Osteoblast (primary cell): ENCODE measurements around the gene DPM1. TPM values are rescaled to one million over a fixed set of nuclear protein-coding genes. Genes with fewer than 3 reads are reported as not detected.

Experiments
- DNase-seq: peaks from one replicate; pipeline ENCODE4 v3.0.0; 2011; ENCODE audit warnings: low spot score, mixed read lengths; ENCODE audit not compliant: insufficient read length; ENCODE audit errors: missing footprints
- H2AFZ ChIP-seq: 2 replicates; pipeline ENCODE4 v1.6.0; 2011; ENCODE audit warnings: mild to moderate bottlenecking, low read length
- H3K27ac ChIP-seq: 2 replicates; pipeline ENCODE4 v1.5.1; 2011; ENCODE audit warnings: mild to moderate bottlenecking, low read depth, low read length, moderate library complexity
- H3K27me3 ChIP-seq: 2 replicates; pipeline ENCODE4 v1.6.0; 2012; ENCODE audit warnings: mild to moderate bottlenecking, control low read depth, inconsistent platforms, low read length, moderate library complexity; ENCODE audit not compliant: insufficient read depth
- H3K36me3 ChIP-seq: 2 replicates; pipeline ENCODE4 v1.5.1; 2011; ENCODE audit warnings: mild to moderate bottlenecking, low read length, control low read depth, moderate library complexity; ENCODE audit not compliant: insufficient read depth
- H3K4me1 ChIP-seq: 2 replicates; pipeline ENCODE4 v1.5.1; 2011; ENCODE audit warnings: mild to moderate bottlenecking, low read length, control low read depth, moderate library complexity; ENCODE audit not compliant: insufficient read depth
- H3K4me2 ChIP-seq: 2 replicates; pipeline ENCODE4 v1.6.0; 2011; ENCODE audit warnings: mild to moderate bottlenecking, low read length; ENCODE audit not compliant: insufficient read depth
- H3K4me3 ChIP-seq: fragments of 200-600 bp; sonication (generic); 3 replicates; pipeline ENCODE4 v1.5.1; 2012; ENCODE audit warnings: mild to moderate bottlenecking, low read length, inconsistent platforms; ENCODE audit not compliant: insufficient read depth
- H3K79me2 ChIP-seq: 2 replicates; pipeline ENCODE4 v1.6.0; 2012; ENCODE audit warnings: mild to moderate bottlenecking, low read length, control low read depth, inconsistent platforms; ENCODE audit not compliant: insufficient read depth
- H3K9me3 ChIP-seq: 2 replicates; pipeline ENCODE4 v1.5.1; 2011; ENCODE audit warnings: low read depth, low read length, control low read depth
- H4K20me1 ChIP-seq: 2 replicates; pipeline ENCODE4 v1.6.0; 2012; ENCODE audit warnings: mild to moderate bottlenecking, low read length, control low read depth; ENCODE audit not compliant: insufficient read depth
- CTCF ChIP-seq: IDR thresholded peaks from 2 replicates; pipeline ENCODE4 v1.5.1; 2011; ENCODE audit warnings: mild to moderate bottlenecking, low read depth, low read length, moderate library complexity; ENCODE audit errors: extremely low read depth
- total RNA-seq: library from RNA; depleted of rRNA; stranded (reverse); fragments of >200 nt; gene quantifications from 2 replicates; pipeline ENCODE4 v1.2.3, GENCODE V29; 2012

DPM1 gene
- total RNA-seq, 1 donor = 53.2 TPM

- Histone ChIP-seq H3K4me2 (no peak overlapping the region), H3K4me1 (no peaks in the 10 kb centered on the region), H3K36me3 (peaks cover 2% of the 10 kb centered on the region), H2AFZ (no peak overlapping the region), H4K20me1 (no peaks in the 10 kb centered on the region), H3K27ac (no peak overlapping the region), H3K4me3 (no peak overlapping the region), H3K27me3 (no peaks in the 10 kb centered on the region), H3K9me3 (no peaks in the 10 kb centered on the region), H3K79me2 (no peaks in the 10 kb centered on the region)
- TF ChIP-seq CTCF = no peak
- no peak for DNase-seq
Observed at GRCh38 chr20:51003753-51004152, 45.4 kb upstream of the DPM1 start.

DNA sequence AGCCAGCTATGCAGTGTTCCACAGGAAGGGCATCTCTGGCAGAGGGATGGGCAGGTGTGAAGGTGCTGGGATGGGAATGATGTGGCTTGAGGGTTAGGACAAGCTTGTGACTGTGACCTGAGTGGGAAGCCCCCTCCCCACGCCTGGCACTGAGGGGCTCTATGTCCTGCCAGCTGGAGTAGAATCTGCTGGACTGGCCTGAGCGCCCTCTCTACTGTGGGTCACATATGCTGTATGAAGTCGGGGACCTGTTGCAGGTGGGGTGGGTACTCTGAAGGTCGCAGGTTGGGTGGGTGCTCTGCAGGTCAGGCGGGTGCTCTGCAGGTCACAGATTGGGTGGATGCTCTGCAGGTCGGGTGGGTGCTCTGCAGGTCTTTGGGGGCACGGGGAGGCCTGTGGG lies 44.3 kb upstream of the DPM1 start:
- Histone ChIP-seq H3K79me2 (no peaks in the 10 kb centered on the region), H3K9me3 (no peaks in the 10 kb centered on the region), H3K4me3 (no peak overlapping the region), H3K36me3 (peaks cover 2% of the 10 kb centered on the region), H4K20me1 (no peaks in the 10 kb centered on the region), H3K27ac (no peak overlapping the region), H2AFZ (no peak overlapping the region), H3K27me3 (peaks cover under 1% of the 10 kb centered on the region), H3K4me2 (no peak overlapping the region), H3K4me1 (no peaks in the 10 kb centered on the region)
- no peak for TF ChIP-seq CTCF
- no peak for DNase-seq

DNA sequence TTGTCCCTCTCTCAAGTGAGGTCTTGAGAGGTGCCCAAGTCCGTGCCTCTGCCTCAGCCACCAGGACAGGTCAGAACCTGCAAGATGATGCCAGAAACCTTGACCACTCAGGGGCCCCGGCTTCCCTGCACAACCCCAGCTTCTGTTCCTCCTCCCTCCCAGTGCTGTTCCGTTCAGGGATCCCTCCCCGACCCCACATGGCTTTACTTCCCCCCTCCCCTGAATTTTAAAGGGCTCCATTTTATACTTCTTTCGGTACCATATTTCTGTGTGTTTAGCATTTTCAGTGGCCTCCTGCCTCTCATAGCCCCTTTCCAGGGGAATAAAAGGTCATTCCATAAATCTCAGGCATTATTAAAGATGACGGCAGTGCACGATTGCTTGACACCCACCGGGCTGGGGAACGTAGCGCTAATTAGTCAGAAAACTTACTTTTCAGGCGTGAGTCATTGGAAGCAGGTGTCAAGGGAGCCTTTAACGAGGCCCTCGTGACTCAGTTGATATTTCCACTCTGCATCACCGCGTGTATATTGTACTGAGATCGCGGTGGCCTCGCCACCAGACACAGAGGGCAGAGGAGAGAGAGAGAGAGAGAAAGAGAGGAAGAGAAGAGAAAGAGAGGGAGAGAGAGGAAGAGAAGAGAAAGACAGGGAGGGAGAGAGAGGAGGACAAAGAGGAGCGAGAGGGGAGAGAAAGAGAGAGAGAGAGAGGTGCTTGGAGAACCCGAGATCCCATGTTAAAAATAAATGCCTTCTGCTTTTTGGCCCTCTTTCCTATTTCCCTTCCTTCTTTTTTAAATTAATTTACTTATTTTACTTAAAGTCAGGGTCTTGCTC lies 43.3 kb upstream of the DPM1 start:
- TF ChIP-seq CTCF = no peak
- H3K79me2 ChIP-seq = no peaks in the 10 kb centered on the region
- H4K20me1 ChIP-seq = no peaks in the 10 kb centered on the region
- H3K4me1 ChIP-seq = peaks cover 6% of the 10 kb centered on the region
- H3K4me2 ChIP-seq = no peak overlapping the region
- H3K27ac ChIP-seq = no peak overlapping the region
- H3K27me3 ChIP-seq = peaks cover 4% of the 10 kb centered on the region
- H3K9me3 ChIP-seq = no peaks in the 10 kb centered on the region
- H3K4me3 ChIP-seq = no peak overlapping the region
- H3K36me3 ChIP-seq = peaks cover 2% of the 10 kb centered on the region
- no peak for DNase-seq
- H2AFZ ChIP-seq = no peak overlapping the region

GRCh38 chr20:50999355-50999754 lies 41.0 kb upstream of the DPM1 start:
- peaks cover 4% of the 10 kb centered on the region for H3K27me3 ChIP-seq
- H3K4me3 ChIP-seq = no peak overlapping the region
- H2AFZ ChIP-seq = no peak overlapping the region

More at GRCh38 chr20:50999355-50999754, 41.0 kb upstream of the DPM1 start:
- TF ChIP-seq CTCF = no peak
- Histone ChIP-seq H3K4me2 (no peak overlapping the region), H3K9me3 (no peaks in the 10 kb centered on the region), H3K27ac (no peak overlapping the region), H3K4me1 (peaks cover 7% of the 10 kb centered on the region), H3K79me2 (no peaks in the 10 kb centered on the region), H4K20me1 (no peaks in the 10 kb centered on the region), H3K36me3 (peaks cover 2% of the 10 kb centered on the region)
- no peak for DNase-seq
